ENCODE measurements around the gene TMEM178B. TPM values are rescaled to one million over a fixed set of nuclear protein-coding genes. Genes with fewer than 3 reads are reported as not detected.

TMEM178B gene
- total and polyA plus RNA-seq, 3 experiments from 2014 or later: 0.02 to 1.1 (median 0.97) TPM

DNA sequence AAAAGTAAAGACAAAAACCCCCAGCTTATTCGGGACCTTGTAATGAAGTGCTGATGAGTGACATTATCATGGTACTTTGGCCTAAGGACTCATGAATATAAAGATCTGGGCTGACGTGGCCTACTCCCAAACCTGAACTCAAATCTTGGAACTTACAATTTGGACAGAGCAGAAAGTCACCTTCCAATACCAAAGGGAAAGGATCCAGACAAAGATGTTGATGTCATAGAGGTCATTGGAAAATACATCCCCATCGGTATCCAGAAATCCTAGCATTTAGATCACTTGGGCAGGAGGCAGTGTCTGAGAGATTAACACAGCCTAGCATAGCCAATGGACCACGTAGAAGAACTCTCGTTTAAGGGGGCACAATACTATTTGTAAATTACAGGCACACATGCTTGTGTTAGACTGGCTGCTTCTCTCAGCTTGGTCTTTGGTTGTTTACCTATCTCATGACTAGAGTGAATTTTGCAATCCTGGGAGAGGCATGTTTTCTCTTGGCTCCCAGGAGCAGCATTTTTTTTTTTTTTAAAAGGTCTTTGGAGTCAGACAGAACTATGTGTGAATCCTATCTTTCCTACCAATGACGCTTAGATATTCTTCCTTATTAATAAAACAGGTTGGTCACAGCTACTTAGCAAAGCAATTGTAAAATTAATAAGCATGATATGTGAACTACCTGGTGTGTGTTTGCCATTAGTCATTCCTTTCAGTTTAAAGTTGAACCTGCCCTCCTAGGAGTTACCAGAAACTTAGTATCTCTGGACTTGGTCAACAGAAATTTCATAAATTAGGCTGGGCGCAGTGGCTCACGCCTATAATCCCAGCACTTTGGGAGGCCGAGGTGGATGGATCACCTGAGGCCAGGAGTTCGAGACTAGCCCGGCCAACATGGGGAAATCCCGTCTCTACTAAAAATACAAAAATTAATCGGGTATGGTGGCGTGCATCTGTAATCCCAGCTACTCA, 31.4 kb upstream of the TMEM178B start:
- H3K4me3 ChIP-seq (ENCODE audit: low read length): no peak overlapping the region
- no peaks in the 10 kb centered on the region for H3K4me1 ChIP-seq (ENCODE audit: insufficient read depth, low read length)
- Mint-ChIP-seq H3K4me1 (no peaks in the 10 kb centered on the region), H3K27me3 (peaks cover 10 to 46% of the 10 kb centered on the region in 2 donors), H3K36me3 (peaks cover 0 to 9% (median 0%) of the 10 kb centered on the region in 3 donors), H3K27ac (no peak overlapping the region), H3K9me3 (peaks cover 0 to 4% (median 0%) of the 10 kb centered on the region in 5 donors), H3K4me3 (no peak overlapping the region)
- DNase-seq: no peak
- no peaks in the 10 kb centered on the region for H3K9me3 ChIP-seq (ENCODE audit: low read length)
- POLR2A ChIA-PET: no interaction called here
- no peaks in the 10 kb centered on the region for H3K27me3 ChIP-seq (ENCODE audit: insufficient read depth, low read length, poor library complexity, severe bottlenecking)
- no peak overlapping the region for H3K27ac ChIP-seq (ENCODE audit: low read depth, low read length)
- CTCF ChIA-PET: no interaction called here
- no peaks in the 10 kb centered on the region for H3K36me3 ChIP-seq (ENCODE audit: insufficient read depth, low read length)

GRCh38 chr7:141043616-141044015, 30.2 kb upstream of the TMEM178B start:
- H3K27me3 Mint-ChIP-seq: peaks cover 13 to 50% of the 10 kb centered on the region in 2 donors
- H3K4me3 Mint-ChIP-seq: no peak overlapping the region
- no peak overlapping the region for H3K27ac ChIP-seq (ENCODE audit: low read depth, low read length)
- POLR2A ChIA-PET: no interaction called here
- H3K36me3 ChIP-seq (ENCODE audit: insufficient read depth, low read length): no peaks in the 10 kb centered on the region
- no peak overlapping the region for H3K27ac Mint-ChIP-seq
- H3K4me3 ChIP-seq (ENCODE audit: low read length): no peak overlapping the region
- DNase-seq: no peak
- H3K9me3 ChIP-seq (ENCODE audit: low read length): no peaks in the 10 kb centered on the region
- H3K4me1 Mint-ChIP-seq: no peaks in the 10 kb centered on the region
- H3K27me3 ChIP-seq (ENCODE audit: insufficient read depth, low read length, poor library complexity, severe bottlenecking): no peaks in the 10 kb centered on the region
- CTCF ChIA-PET: no interaction called here
- H3K36me3 Mint-ChIP-seq: peaks cover 0 to 9% (median 0%) of the 10 kb centered on the region in 3 donors
- H3K4me1 ChIP-seq (ENCODE audit: insufficient read depth, low read length): no peaks in the 10 kb centered on the region
- peaks cover 0 to 7% (median 0%) of the 10 kb centered on the region in 5 donors for H3K9me3 Mint-ChIP-seq

DNA sequence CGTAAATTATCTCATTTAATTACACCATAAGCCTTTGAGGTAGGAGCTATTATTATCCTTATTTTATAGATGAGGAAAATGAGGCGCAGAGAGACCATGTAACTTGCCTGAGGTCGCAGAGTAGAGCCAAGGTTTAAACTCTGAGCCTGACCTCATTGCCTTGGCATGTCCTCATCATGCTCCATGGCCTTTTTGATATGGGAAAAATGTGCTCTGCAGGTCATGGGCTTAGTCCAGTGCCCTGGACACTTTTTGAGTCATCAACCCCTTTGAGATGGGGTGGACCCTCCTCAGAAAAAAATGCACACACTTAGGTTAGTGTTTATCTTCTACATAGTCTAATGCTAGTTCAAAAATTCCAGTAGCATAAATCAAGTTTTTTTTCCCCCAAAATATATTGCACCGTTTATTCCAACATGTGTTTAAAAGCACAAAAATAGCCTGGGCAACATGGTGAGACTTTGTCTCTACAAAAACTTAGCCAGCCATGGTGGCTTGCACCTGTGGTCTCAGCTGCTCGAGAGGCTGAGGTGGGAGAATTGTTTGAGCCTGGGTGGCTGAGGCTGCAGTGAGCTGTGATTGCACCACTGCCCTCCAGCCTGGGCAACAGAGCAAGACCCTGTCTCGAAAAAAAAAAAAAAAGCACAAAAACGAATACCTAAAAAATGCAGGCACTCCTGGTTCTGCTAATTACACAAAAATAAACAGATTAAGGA, 28.6 kb upstream of the TMEM178B start:
- peaks cover 0 to 7% (median 0%) of the 10 kb centered on the region in 5 donors for H3K9me3 Mint-ChIP-seq
- Histone ChIP-seq H3K9me3 (ENCODE audit: low read length) (no peaks in the 10 kb centered on the region), H3K27me3 (ENCODE audit: insufficient read depth, low read length, poor library complexity, severe bottlenecking) (no peaks in the 10 kb centered on the region), H3K4me3 (ENCODE audit: low read length) (no peak overlapping the region), H3K36me3 (ENCODE audit: insufficient read depth, low read length) (no peaks in the 10 kb centered on the region), H3K27ac (ENCODE audit: low read depth, low read length) (no peak overlapping the region), H3K4me1 (ENCODE audit: insufficient read depth, low read length) (no peaks in the 10 kb centered on the region)
- H3K27me3 Mint-ChIP-seq: peaks cover 11 to 42% of the 10 kb centered on the region in 2 donors
- H3K4me3 Mint-ChIP-seq: no peak overlapping the region
- peak overlapping the region in 1 of 8 donors; percentile 19 for H3K27ac Mint-ChIP-seq
- CTCF ChIA-PET: no interaction called here
- POLR2A ChIA-PET: no interaction called here
- peaks cover 0 to 5% (median 0%) of the 10 kb centered on the region in 3 donors for H3K36me3 Mint-ChIP-seq
- no peak for DNase-seq
- no peaks in the 10 kb centered on the region for H3K4me1 Mint-ChIP-seq

- Histone ChIP-seq H3K4me3 (ENCODE audit: low read length) (no peak overlapping the region), H3K27ac (ENCODE audit: low read depth, low read length) (no peak overlapping the region), H3K36me3 (ENCODE audit: insufficient read depth, low read length) (no peaks in the 10 kb centered on the region), H3K4me1 (ENCODE audit: insufficient read depth, low read length) (no peaks in the 10 kb centered on the region), H3K9me3 (ENCODE audit: low read length) (no peaks in the 10 kb centered on the region), H3K27me3 (ENCODE audit: insufficient read depth, low read length, poor library complexity, severe bottlenecking) (no peaks in the 10 kb centered on the region)
- Mint-ChIP-seq H3K27ac (peak overlapping the region in 1 of 8 donors; percentile 19), H3K4me3 (no peak overlapping the region), H3K27me3 (peaks cover 11 to 39% of the 10 kb centered on the region in 2 donors), H3K4me1 (no peaks in the 10 kb centered on the region), H3K36me3 (peaks cover 0 to 1% (median 0%) of the 10 kb centered on the region in 3 donors), H3K9me3 (peaks cover 0 to 7% (median 0%) of the 10 kb centered on the region in 5 donors)
- no peak for DNase-seq
- ChIA-PET CTCF (no interaction called here), POLR2A (no interaction called here)
These were observed 27.8 kb upstream of the TMEM178B start for GRCh38 chr7:141045842-141046620.

DNA sequence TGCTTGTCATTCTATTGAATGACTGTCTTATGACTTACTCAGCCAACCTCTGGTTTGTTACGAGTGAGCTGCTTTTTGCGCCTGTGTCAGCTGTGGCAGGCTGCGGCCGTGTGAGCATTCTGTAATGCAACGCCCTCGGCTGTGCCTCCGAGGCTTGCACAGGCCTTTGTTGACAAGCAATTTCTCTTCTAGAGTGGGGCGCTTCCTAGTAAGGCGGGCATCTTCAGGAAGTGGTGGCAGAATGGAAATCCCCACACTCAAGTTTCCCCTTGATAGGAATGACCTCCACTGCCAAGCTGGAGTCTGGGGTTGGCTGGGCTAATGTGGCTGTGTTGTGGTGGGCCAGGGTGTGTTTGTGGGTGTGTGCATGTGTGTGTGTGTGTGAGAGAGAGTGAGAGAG, 20.2 kb upstream of the TMEM178B start:
- Mint-ChIP-seq H3K4me1 (peaks cover 17 to 26% (median 26%) of the 10 kb centered on the region in 3 donors), H3K4me3 (peak overlapping the region; percentile 6 to 68 (median 28)), H3K9me3 (peaks cover 0 to 7% (median 2%) of the 10 kb centered on the region in 5 donors), H3K27me3 (peaks cover 5 to 10% of the 10 kb centered on the region in 2 donors), H3K27ac (peak overlapping the region; percentile 66 to 96 (median 84)), H3K36me3 (peaks cover 0 to 5% (median 1%) of the 10 kb centered on the region in 3 donors)
- DNase-seq: peak; percentile 36 to 77 (median 48)
- no peaks in the 10 kb centered on the region for H3K36me3 ChIP-seq (ENCODE audit: insufficient read depth, low read length)
- ChIA-PET CTCF (interaction anchor here (0.5 to 1.3 kb wide), 2 partner anchors 39 to 366 kb away, joined by 5 to 6 read pairs; partner anchors contain the start of gene MRPS33), POLR2A (no interaction called here)
- no peak overlapping the region for H3K4me3 ChIP-seq (ENCODE audit: low read length)
- no peaks in the 10 kb centered on the region for H3K9me3 ChIP-seq (ENCODE audit: low read length)
- peaks cover 18% of the 10 kb centered on the region for H3K4me1 ChIP-seq (ENCODE audit: insufficient read depth, low read length)
- H3K27me3 ChIP-seq (ENCODE audit: insufficient read depth, low read length, poor library complexity, severe bottlenecking): no peaks in the 10 kb centered on the region
- no peak overlapping the region for H3K27ac ChIP-seq (ENCODE audit: low read depth, low read length)

DNA sequence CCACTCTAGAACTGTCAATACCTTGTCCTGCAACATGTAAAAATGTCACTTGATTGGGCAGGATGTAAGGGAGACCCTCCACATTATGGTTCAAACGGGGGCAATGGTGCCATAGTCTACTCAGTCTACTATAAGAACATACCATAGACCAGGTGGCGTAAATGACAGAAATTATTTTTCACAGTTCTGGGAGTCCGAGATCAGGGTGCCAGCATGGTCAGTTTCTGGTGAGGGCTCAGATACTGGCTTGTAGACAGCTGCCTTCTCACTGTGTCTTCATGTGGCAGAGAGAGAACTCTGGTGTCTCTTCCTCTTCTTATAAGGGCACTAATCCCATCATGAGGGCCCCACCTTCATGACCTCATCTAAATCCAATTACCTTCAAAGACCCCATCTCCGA, 18.7 kb upstream of the TMEM178B start:
- no peaks in the 10 kb centered on the region for H3K9me3 ChIP-seq (ENCODE audit: low read length)
- no peak overlapping the region for H3K27ac ChIP-seq (ENCODE audit: low read depth, low read length)
- H3K4me3 ChIP-seq (ENCODE audit: low read length): no peak overlapping the region
- Mint-ChIP-seq H3K27me3 (peaks cover 7 to 10% of the 10 kb centered on the region in 2 donors), H3K4me3 (no peak overlapping the region), H3K4me1 (peaks cover 17 to 26% (median 26%) of the 10 kb centered on the region in 3 donors), H3K27ac (peak overlapping the region in 2 of 8 donors; percentile 23 to 33), H3K9me3 (peaks cover 0 to 7% (median 2%) of the 10 kb centered on the region in 5 donors), H3K36me3 (peaks cover 0 to 5% (median 1%) of the 10 kb centered on the region in 3 donors)
- DNase-seq: no peak
- H3K27me3 ChIP-seq (ENCODE audit: insufficient read depth, low read length, poor library complexity, severe bottlenecking): no peaks in the 10 kb centered on the region
- no peaks in the 10 kb centered on the region for H3K36me3 ChIP-seq (ENCODE audit: insufficient read depth, low read length)
- H3K4me1 ChIP-seq (ENCODE audit: insufficient read depth, low read length): peaks cover 18% of the 10 kb centered on the region
- CTCF ChIA-PET: no interaction called here
- POLR2A ChIA-PET: no interaction called here

DNA sequence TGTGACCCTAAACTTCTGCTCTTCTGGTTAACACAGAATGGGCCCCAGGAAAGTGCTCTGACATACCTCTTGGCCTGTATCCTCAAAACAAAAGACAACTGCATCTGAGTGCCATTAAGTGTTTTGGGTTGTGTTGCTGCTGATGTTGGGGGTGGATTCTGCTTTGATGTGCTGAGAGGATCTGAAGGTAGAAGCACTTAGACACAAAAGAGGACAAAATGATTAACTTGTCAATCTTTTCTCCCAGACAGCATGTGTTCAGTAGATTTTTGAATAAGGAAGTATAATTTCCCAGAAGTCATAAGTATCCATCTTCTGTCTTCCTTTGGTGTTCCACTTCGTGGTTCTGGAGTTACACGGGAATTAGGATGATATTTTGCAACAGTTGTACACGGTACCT, 16.1 kb upstream of the TMEM178B start:
- Histone ChIP-seq H3K27ac (ENCODE audit: low read depth, low read length) (no peak overlapping the region), H3K36me3 (ENCODE audit: insufficient read depth, low read length) (no peaks in the 10 kb centered on the region), H3K9me3 (ENCODE audit: low read length) (no peaks in the 10 kb centered on the region), H3K27me3 (ENCODE audit: insufficient read depth, low read length, poor library complexity, severe bottlenecking) (no peaks in the 10 kb centered on the region), H3K4me1 (ENCODE audit: insufficient read depth, low read length) (peaks cover 15% of the 10 kb centered on the region), H3K4me3 (ENCODE audit: low read length) (no peak overlapping the region)
- Mint-ChIP-seq H3K36me3 (peaks cover 0 to 5% (median 1%) of the 10 kb centered on the region in 3 donors), H3K27me3 (peaks cover 7 to 10% of the 10 kb centered on the region in 2 donors), H3K27ac (peak overlapping the region in 1 of 8 donors; percentile 73), H3K4me1 (peaks cover 14 to 18% (median 17%) of the 10 kb centered on the region in 3 donors), H3K4me3 (no peak overlapping the region), H3K9me3 (peaks cover 0 to 8% (median 2%) of the 10 kb centered on the region in 5 donors)
- CTCF ChIA-PET: no interaction called here
- DNase-seq: no peak
- POLR2A ChIA-PET: no interaction called here
